HG03196 (cell line): ENCODE results near the gene BTBD6.

Source experiments
- ATAC-seq: cut with Tn5 transposase; IDR thresholded peaks from one replicate; pipeline ENCODE4 v1.9.1; 2021; ENCODE audit not compliant: unreplicated experiment

Gene BTBD6

DNA sequence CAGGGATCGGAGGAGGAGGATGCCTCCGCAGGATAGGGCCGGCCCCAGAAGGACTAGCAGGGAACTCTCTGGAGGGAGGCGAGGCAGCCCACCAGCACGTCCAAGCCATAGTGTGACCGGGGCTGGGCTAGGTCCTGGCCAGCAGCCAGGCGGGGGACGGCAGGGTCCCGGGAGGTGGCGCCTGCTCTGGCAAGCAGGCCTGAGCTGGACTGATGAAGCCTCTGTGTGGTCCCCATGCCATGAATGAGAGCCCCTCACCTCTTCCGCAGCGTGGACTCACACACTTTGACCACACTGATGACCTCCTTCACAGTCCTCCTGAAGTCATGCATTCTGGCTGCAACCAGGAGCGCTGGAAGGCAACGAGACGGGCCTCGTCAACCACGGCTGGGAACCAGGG is 19.8 kb upstream of the BTBD6 start:
- no peak for ATAC-seq

- ATAC-seq: no peak
These were observed 19.2 kb upstream of the BTBD6 start for GRCh38 chr14:105229099-105229655.

- no peak for ATAC-seq
These were observed 7.3 kb upstream of the BTBD6 start for GRCh38 chr14:105240811-105241576.

DNA sequence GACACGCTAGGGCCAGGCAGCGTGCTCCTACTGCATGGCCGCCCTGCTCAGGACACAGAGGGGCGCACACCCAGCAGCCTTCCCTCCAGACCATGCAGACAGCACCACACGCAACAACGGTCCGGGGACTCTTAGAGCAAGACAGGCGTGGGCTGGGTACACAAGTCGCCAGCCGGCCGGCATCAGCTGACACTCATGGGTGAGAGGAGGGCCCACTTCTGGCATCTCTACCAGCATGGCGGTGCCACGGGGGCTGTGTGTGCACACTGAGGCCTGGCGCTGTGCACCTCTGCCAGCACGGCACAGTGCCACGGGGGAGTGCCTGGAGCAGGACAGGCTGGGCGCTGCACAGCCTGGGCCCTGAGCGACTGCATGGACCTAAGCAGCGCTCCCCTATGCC is 6.7 kb upstream of the BTBD6 start:
- ATAC-seq: no peak

GRCh38 chr14:105244334-105244733 is 4.0 kb upstream of the BTBD6 start:
- no peak for ATAC-seq

DNA sequence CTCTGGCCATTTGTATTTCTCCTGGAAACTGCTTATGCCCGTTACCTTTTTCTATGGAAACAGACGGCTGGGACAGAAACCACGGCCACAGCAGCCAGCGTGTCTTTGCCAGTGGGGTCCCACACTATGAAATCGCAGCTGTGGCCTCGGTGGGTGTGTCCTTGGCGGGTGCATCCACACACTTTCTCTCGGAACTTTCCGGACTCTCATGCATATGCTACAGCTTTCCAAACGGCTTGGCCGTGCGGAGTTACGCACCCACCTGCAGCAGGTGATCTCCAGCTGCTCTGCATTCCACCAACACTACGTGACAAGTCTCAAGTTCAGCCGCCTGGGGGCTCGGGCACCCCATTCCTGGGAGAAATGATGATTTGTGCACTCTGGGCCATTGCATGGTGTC is 1.3 kb upstream of the BTBD6 start:
- no peak for ATAC-seq

DNA sequence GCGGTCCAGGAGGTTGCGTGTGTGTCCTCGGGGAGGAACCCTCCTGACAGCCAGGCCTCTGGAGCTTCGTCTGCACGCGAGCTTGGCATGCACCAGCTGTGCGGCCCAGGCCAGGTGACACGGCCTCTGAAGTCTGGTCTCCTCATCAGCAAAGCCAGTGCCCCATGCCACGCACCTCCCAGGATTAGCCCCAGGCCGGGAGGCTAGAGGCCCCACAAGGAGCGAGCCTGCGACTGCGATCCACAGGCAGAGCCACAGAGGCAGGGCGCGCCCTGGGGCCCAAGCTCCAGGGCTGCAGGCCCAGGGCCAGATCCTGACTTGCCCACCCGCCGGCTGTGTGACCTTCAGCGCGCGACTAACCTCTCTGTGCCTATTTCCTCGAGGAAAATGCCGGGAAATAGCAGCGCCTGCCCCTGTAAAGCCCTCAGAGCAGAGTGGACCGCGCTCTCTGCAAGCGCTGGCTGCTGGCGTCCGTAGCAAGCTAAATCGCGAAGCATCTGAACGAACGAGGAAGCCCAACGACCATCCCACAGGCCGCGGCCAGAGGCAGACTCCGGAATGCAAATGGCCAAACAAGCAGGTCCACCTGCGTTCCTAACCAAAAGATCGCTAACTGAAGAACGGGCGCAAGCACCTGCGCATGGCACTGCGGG is 492 bp upstream of the BTBD6 start:
- ATAC-seq: peak; percentile 16

- ATAC-seq: no peak
These were observed 1.1 kb downstream of the BTBD6 start for GRCh38 chr14:105249182-105250007.

- ATAC-seq: no peak
These were observed 1.7 kb downstream of the BTBD6 start for GRCh38 chr14:105250008-105250366.

DNA sequence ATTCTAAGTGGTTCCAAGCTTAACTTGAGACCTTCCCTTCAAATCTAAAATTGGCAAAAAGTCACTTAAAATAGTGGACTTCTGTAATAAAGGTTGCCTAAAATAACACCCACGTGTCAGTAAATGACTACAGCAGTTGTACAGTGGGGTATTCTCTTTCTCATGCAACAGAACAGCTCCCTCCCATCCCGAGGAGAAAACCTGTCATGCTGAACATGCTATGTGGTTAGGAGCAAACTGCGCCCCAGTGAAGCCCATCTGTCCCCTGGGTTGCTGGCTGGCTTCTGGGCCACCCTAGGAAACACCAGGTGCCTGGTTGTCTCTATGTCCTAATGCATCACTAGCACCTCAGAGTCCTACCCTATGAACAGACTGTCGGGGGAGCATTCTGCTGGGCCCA is 2.7 kb downstream of the BTBD6 start:
- no peak for ATAC-seq

DNA sequence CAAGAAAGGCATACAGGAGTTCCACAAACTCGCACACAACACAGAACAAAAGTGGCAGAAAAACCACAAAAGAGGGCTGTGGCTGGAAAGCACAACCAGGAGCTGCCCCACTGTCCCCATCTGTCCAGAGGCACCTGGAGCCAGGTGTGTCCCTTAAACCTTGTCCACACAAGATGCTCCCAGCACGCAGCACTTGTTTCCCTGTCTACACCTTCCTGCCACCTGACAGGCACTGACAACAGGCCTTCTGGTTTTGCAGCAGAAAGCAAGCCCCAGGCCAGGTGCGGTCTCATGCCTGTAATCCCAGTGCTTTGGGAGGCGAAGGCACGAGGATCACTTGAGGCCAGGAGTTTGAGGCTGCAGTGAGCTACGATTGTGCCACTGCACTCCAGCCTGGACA is 3.6 kb downstream of the BTBD6 start:
- ATAC-seq: no peak

DNA sequence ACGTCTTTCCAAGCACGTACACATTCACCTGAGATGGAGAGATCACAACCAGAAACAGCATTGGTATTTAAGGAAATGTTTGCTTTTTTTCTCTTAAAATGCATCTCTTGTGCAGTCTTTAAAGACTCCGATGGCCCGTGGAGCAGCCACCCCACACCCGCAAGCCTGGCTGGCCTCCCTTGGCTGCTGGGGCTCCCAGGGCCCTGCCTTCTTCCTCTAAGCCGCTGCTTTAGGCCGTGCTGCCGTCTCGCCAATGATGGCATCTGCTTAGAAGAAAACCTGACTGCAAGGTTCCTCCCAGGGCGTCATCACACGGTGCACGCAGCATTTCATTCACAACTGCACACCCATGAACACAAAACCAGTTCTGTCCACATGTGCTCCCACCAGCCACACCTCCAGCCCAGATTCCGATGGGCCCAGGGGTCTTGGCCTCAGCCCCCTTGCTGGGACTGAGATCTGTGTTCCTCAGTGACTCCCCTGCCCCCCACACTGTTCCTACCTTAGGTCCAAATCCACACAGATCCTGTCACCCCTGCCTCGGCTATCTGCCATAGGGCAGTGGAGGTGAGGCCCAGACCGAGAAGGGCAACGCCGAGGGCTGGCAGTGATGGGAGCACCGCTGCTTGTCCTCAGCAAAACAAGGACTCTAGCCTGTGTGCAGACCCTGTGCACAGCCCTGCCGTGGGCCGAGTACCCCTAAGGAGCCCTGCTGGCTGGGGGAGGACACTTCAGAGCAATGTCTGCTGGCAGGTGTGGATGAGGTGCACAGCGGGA is 4.4 kb downstream of the BTBD6 start:
- no peak for ATAC-seq

DNA sequence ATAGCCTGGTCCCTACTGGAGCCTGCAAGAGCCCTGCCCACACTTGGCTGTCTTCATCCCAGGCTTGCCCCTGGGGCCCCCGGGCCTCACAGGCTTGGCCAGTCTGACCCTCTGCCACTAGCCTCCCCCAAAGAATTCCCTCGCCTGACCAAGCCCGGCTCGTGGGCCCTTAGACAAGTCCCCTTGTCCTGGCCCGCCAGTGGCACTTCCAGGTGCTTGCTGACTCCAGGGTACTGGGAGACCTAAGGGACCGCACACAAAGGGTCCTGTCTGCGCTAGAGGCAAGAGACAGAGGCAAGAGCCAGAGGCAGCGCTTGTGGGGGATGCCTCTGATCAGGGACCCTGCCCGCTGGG is 5.0 kb downstream of the BTBD6 start:
- no peak for ATAC-seq

DNA sequence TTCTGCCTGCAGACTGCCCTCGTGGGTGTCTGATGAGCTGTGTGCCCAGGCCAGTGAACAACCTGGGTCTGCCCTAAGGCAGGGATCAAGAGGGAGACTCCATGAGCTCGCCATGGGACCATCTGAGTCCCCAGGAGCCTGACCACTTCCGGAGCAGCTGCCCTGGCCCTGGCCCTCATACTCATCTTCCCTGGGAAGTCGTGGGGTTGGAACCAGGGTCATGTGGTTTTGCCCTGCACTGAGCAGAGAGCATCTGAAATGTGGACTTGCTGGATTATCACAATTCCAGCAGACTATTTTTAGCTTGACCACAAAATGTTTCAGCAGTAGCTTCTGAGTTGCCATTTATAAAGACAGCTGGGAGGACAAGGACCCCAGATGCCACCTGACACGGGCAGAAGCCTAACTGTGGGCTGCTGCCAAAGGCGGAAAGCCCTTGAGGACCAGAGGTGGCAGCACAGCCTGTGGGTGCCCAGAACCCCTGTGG is 6.7 kb downstream of the BTBD6 start:
- no peak for ATAC-seq

DNA sequence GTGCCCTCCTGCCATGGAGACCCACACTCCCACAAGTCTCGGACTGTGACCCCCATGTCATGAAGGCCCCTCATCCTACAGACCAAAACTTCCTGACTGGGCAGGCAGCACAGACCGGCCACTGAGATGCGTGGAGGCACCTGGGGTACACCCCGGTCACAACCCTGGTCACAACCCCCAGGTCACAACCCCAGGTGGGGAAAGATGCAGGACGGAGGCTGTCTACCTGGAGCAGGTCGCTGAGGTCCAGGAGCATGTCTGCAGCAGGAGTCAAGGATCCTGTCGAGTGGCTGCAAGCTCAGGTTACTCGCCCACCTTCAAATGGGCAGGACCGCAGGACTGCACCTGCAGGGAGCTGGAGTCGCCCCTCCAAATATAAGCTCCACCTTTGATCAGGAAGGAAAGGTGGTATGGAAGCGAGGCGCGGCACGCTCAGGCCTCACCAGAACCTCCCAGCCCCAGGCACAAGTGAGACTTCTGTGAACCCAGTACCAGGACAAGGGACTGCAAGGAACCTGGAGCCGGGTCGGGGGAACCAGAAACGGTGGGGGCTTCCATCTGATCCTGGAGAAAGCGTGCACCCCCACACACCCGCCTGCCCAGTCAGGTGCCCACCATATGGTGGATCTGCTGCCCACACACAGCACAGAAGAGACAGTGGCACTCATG is 8.1 kb downstream of the BTBD6 start:
- ATAC-seq: no peak

- no peak for ATAC-seq
These were observed 9.1 kb downstream of the BTBD6 start for GRCh38 chr14:105257464-105257863.

DNA sequence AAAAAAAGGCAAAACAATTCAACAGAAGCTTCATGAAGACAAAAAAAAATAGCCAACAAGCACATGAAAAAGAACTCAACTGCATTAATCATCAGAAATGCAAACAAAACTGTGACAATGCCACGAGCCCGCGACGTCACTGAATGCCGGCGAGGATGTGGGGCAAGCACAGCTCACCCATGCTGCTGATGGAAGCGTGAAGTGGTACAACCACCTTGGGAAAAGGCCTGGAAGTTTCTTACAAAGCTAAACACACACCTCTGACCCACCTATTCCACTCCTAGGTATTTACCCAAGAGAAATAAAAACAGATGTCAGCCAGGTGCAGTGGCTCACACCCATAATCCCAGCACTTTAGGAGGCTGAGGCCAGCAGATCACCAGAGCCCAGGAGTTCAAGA is 10.5 kb downstream of the BTBD6 start:
- no peak for ATAC-seq

GRCh38 chr14:105260959-105261358 is 12.6 kb downstream of the BTBD6 start:
- ATAC-seq: no peak

DNA sequence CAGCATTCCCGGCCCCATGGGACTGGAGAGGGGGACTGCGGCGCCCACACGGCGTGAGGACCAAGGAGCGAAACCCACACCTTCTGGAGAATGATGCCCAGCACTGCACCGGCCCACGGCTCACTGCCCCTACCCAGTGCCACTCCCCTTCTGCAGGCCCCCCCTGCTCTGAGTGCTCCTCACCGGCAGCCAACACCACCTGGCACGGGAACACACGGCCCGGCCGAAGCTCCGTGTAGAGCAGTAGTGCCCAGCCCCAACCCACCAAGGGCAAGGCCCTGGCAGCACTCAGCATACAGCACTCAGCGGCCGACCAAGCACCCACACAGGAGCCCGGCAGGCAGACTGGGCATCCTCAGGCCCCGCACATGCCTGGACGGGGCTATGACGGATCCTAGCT is 13.4 kb downstream of the BTBD6 start:
- no peak for ATAC-seq

GRCh38 chr14:105267820-105268548 is 19.7 kb downstream of the BTBD6 start:
- ATAC-seq: no peak
